Neural progenitor cell (in vitro differentiated cells): Measurements from ENCODE around the gene DTX3L. TPM values are rescaled to one million over a fixed set of nuclear protein-coding genes. Genes with fewer than 3 reads are reported as not detected.
A peak's percentile ranks its signal among the peaks of the same experiment; 100 is the strongest.

Experiments used
- DNase-seq: peaks from one replicate; pipeline ENCODE4 v3.0.0-alpha.2; 2016; ENCODE audit warnings: low spot score
- H2AFZ ChIP-seq: fragments of 200-600 bp; sonication (generic); replicated peaks from 2 replicates; pipeline ENCODE4 v1.6.1; 2016; ENCODE audit warnings: antibody characterized with exemption
- H3F3A ChIP-seq: fragments of 200-600 bp; sonication (generic); 2 replicates; pipeline ENCODE4 v1.6.1; 2016; ENCODE audit warnings: antibody characterized with exemption, low read depth
- H3K27ac ChIP-seq: fragments of 200-600 bp; sonication (generic); 2 replicates; pipeline ENCODE4 v1.5.1; 2016; ENCODE audit warnings: mild to moderate bottlenecking
- H3K27me3 ChIP-seq: fragments of 200-600 bp; sonication (generic); 2 replicates; pipeline ENCODE4 v1.6.1; 2016; ENCODE audit warnings: mild to moderate bottlenecking, moderate library complexity
- H3K36me3 ChIP-seq: fragments of 200-600 bp; sonication (generic); 2 replicates; pipeline ENCODE4 v1.5.1; 2016
- H3K4me1 ChIP-seq: fragments of 200-600 bp; sonication (generic); 2 replicates; pipeline ENCODE4 v1.6.1; 2016; ENCODE audit warnings: mixed run types
- H3K4me2 ChIP-seq: fragments of 200-600 bp; sonication (generic); 2 replicates; pipeline ENCODE4 v1.6.1; 2016
- H3K4me3 ChIP-seq: fragments of 200-600 bp; sonication (generic); 2 replicates; pipeline ENCODE4 v1.5.1; 2016
- H3K79me2 ChIP-seq: fragments of 200-600 bp; sonication (generic); 2 replicates; pipeline ENCODE4 v1.6.1; 2016; ENCODE audit warnings: low read depth
- H3K9ac ChIP-seq: fragments of 200-600 bp; sonication (generic); 2 replicates; pipeline ENCODE4 v1.6.1; 2016
- H3K9me3 ChIP-seq: fragments of 200-600 bp; sonication (generic); 2 replicates; pipeline ENCODE4 v1.5.1; 2016; ENCODE audit warnings: low read depth
- H4K20me1 ChIP-seq: fragments of 200-600 bp; sonication (generic); 2 replicates; pipeline ENCODE4 v1.6.1; 2016; ENCODE audit warnings: low read depth
- H3K27ac Mint-ChIP-seq: 3 replicates; pipeline ENCODE4 v1.8.0; 2021; ENCODE audit warnings: mixed read lengths
- H3K27me3 Mint-ChIP-seq: 2 replicates; pipeline ENCODE4 v1.8.0; 2022; ENCODE audit warnings: low read depth, mild to moderate bottlenecking, inconsistent platforms, moderate library complexity, mixed read lengths; ENCODE audit not compliant: insufficient read depth
- H3K36me3 Mint-ChIP-seq: 3 replicates; pipeline ENCODE4 v1.8.0; 2021; ENCODE audit warnings: mixed read lengths
- H3K4me1 Mint-ChIP-seq: 3 replicates; pipeline ENCODE4 v1.8.0; 2021; ENCODE audit warnings: mixed read lengths
- H3K4me3 Mint-ChIP-seq: 3 replicates; pipeline ENCODE4 v1.8.0; 2021; ENCODE audit warnings: mild to moderate bottlenecking, moderate library complexity, mixed read lengths
- H3K9me3 Mint-ChIP-seq: 3 replicates; pipeline ENCODE4 v1.8.0; 2020; ENCODE audit warnings: mixed read lengths
- EZH2 ChIP-seq: fragments of 200-600 bp; sonication (generic); IDR thresholded peaks from 2 replicates; pipeline ENCODE4 v1.6.1; 2017; ENCODE audit warnings: antibody characterized with exemption, mild to moderate bottlenecking, moderate library complexity
- EZH2phosphoT487 ChIP-seq: fragments of 200-600 bp; sonication (generic); IDR thresholded peaks from 2 replicates; pipeline ENCODE4 v1.6.1; 2017; ENCODE audit warnings: antibody characterized with exemption
- total RNA-seq: library from RNA; depleted of rRNA; stranded (reverse); fragments of >200 nt; gene quantifications from 2 replicates; pipeline ENCODE4 v1.2.3, GENCODE V29; 2015; ENCODE audit warnings: low replicate concordance
- TF ChIP-seq, protein P1 (sequence below): fragments of 200-600 bp; sonication (generic); IDR thresholded peaks from 2 replicates; pipeline ENCODE4 v1.5.1; 2017; ENCODE audit warnings: antibody characterized with exemption, mild to moderate bottlenecking

Gene DTX3L
- total RNA-seq, 1 donor from 2014 or later: 3.2 TPM

DNA sequence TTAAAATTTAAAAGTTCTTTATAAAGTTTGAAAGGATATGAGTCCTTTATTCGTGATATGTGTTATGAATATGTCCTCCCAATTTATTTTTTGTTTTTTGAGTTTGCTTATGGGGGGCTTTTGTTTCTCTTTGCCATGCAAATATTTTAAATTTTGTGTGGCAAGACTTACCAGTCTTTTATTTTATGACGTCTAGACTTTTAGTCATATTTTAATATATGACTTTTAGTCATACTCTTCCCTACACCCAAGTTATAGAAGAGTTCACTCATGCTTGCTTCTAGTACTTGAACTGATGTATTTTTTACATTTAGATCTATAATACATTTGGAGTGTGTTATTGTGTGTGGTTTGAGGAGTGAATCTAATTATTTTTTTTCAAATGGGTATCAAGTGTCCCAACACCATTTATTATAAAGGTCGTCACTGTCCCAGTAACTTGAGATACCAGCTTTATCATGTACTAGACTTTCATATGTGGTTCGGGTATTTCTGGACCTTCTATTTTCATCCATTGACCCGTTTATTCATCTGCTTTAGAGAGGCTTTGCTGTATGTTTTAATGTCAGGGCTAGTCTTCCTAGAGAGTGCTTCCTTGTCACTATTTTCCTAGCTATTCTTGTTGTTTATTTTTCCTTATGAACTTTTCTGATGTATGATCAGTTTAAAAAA is 14.1 kb downstream of the DTX3L start:
- Histone ChIP-seq H3K36me3 (no peaks in the 10 kb centered on the region), H3K4me2 (peak overlapping the region; percentile 76), H3K27me3 (peaks cover 30% of the 10 kb centered on the region), H3K4me3 (peak overlapping the region; percentile 44), H4K20me1 (no peaks in the 10 kb centered on the region), H3K9ac (no peak overlapping the region), H3K9me3 (peaks cover 15% of the 10 kb centered on the region), H3K79me2 (no peaks in the 10 kb centered on the region), H3K27ac (no peak overlapping the region), H3K4me1 (peaks cover 1% of the 10 kb centered on the region), H2AFZ (no peak overlapping the region), H3F3A (peaks cover 4% of the 10 kb centered on the region)
- Mint-ChIP-seq H3K27me3 (peaks cover 7% of the 10 kb centered on the region), H3K36me3 (no peaks in the 10 kb centered on the region), H3K27ac (no peak overlapping the region), H3K4me1 (peaks cover 23% of the 10 kb centered on the region), H3K4me3 (no peak overlapping the region), H3K9me3 (peaks cover 14% of the 10 kb centered on the region)
- DNase-seq: no peak
- TF ChIP-seq EZH2phosphoT487 (no peak), EZH2 (no peak)
- TF ChIP-seq, protein P1, sequence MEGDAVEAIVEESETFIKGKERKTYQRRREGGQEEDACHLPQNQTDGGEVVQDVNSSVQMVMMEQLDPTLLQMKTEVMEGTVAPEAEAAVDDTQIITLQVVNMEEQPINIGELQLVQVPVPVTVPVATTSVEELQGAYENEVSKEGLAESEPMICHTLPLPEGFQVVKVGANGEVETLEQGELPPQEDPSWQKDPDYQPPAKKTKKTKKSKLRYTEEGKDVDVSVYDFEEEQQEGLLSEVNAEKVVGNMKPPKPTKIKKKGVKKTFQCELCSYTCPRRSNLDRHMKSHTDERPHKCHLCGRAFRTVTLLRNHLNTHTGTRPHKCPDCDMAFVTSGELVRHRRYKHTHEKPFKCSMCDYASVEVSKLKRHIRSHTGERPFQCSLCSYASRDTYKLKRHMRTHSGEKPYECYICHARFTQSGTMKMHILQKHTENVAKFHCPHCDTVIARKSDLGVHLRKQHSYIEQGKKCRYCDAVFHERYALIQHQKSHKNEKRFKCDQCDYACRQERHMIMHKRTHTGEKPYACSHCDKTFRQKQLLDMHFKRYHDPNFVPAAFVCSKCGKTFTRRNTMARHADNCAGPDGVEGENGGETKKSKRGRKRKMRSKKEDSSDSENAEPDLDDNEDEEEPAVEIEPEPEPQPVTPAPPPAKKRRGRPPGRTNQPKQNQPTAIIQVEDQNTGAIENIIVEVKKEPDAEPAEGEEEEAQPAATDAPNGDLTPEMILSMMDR: no peak

DNA sequence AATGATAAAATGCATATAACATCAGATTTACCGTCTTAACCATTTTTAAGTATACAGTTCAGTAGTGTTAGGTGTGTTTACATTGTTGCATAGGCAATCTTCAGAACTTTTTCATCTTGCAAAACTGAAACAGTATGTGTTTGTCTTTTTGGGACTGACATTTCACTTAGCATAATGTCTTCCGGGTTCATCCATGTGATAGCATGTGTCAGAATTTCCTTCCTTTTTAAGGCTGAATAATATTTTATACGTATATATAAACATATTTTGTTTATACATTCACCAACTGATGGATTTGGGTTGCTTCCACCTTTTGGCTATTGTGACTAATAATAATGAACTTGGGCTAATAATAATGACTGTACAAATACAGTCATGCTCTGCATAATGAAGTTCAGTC is 16.3 kb downstream of the DTX3L start:
- Mint-ChIP-seq H3K27ac (no peak overlapping the region), H3K4me1 (peaks cover 14% of the 10 kb centered on the region), H3K27me3 (peaks cover 4% of the 10 kb centered on the region), H3K9me3 (peaks cover 18% of the 10 kb centered on the region), H3K4me3 (no peak overlapping the region), H3K36me3 (no peaks in the 10 kb centered on the region)
- Histone ChIP-seq H3K9ac (no peak overlapping the region), H2AFZ (no peak overlapping the region), H3K36me3 (no peaks in the 10 kb centered on the region), H3K27me3 (peaks cover 30% of the 10 kb centered on the region), H3K27ac (no peak overlapping the region), H3K79me2 (no peaks in the 10 kb centered on the region), H3K4me3 (no peak overlapping the region), H3K4me2 (no peak overlapping the region), H4K20me1 (no peaks in the 10 kb centered on the region), H3K4me1 (no peaks in the 10 kb centered on the region), H3K9me3 (peaks cover 19% of the 10 kb centered on the region), H3F3A (peaks cover 4% of the 10 kb centered on the region)
- TF ChIP-seq EZH2: no peak
- TF ChIP-seq, protein P1: no peak
- no peak for TF ChIP-seq EZH2phosphoT487
- DNase-seq: no peak

DNA sequence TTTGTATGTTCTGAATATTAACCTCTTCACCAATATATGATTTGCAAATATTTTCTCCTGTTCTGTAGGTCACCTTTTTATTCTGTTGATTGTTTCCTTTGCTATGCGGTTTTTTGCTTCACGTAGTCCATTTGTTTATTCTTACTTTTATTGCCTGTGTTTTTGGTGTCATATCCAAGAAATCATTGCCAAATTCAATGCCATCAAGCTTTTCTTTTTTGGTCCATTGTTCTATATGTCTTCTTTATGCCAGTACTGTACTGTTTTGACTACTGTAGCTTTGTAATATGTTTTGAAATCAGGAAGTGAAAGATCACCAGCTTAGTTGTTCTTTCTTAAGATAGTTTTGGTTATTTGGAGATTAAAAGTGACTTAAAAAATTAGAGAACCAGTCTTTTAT is 17.5 kb downstream of the DTX3L start:
- Mint-ChIP-seq H3K27me3 (peaks cover 4% of the 10 kb centered on the region), H3K27ac (no peak overlapping the region), H3K9me3 (peaks cover 18% of the 10 kb centered on the region), H3K4me1 (peaks cover 2% of the 10 kb centered on the region), H3K36me3 (no peaks in the 10 kb centered on the region), H3K4me3 (no peak overlapping the region)
- Histone ChIP-seq H3K27ac (no peak overlapping the region), H3K9ac (no peak overlapping the region), H3K4me3 (no peak overlapping the region), H3F3A (peaks cover 4% of the 10 kb centered on the region), H3K27me3 (peaks cover 27% of the 10 kb centered on the region), H3K79me2 (no peaks in the 10 kb centered on the region), H2AFZ (no peak overlapping the region), H3K4me2 (no peak overlapping the region), H3K4me1 (no peaks in the 10 kb centered on the region), H3K36me3 (no peaks in the 10 kb centered on the region), H4K20me1 (no peaks in the 10 kb centered on the region), H3K9me3 (peaks cover 19% of the 10 kb centered on the region)
- no peak for DNase-seq
- TF ChIP-seq EZH2phosphoT487 (no peak), EZH2 (no peak)
- TF ChIP-seq, protein P1: no peak
